Heart left ventricle (tissue), 13 donors: Measurements from ENCODE around the gene CD164L2.

Source experiments
- CTCF ChIP-seq, 12 donors: fragments of 200-600 bp; sonication (generic) in 4 of 12; IDR thresholded peaks; one replicate each; pipeline versions ENCODE4 v1.5.0 to v1.8.0; 2018 to 2022; ENCODE audit warnings: antibody characterized with exemption in 12 of 12, mild to moderate bottlenecking in 5 of 12
- POLR2A ChIP-seq, 2 donors: fragments of 450-650 bp; IDR thresholded peaks; one replicate each; pipeline ENCODE4 v1.6.1; 2017; ENCODE audit warnings: antibody characterized with exemption in 2 of 2, mild to moderate bottlenecking in 2 of 2, moderate library complexity in 2 of 2
- donor health status: ischemic (EF 13 %, LVEDD 7.1; RV severe dilation, severe dysfunction).
- donor health status: DM: no; HTN: yes; CAD: no.
- donor health status: DM: no; HTN: no; CAD: no.
- donor health status: ischemic (EF 25% LVEDD 6.9; RV normal size, moderate dysfunction).
- donor health status: ischemic (EF 25% LVEDD 5.7; RV mildly dilated, moderate dysfunction).
- donor health status: ischemic (EF 35%, LVEDD 5.7; RV mildly dilated, moderate dysfunction).
- donor health status: nonischemic (EF 11% LVEDD 7.7; RV severe dilation, severe dysfunction).
- donor health status: DM: yes; HTN: yes; CAD: no.
- donor health status: PGD.
- donor health status: ischemic (EF 29% LVEDD 5.4; RV normal size, mild dysfunction).
- donor health status: nonischemic (EF 23%, LVEDD 6.1; RV moderate dilation, normal function).

GRCh38 chr1:27417713-27418112, 34.6 kb upstream of the CD164L2 start:
- TF ChIP-seq CTCF (IDR thresholded peaks at IDR 0.05) (no peak), POLR2A (IDR thresholded peaks at IDR 0.05) (no peak)
